Stimulated activated CD8-positive, alpha-beta memory T cell treated with anti-CD3 and anti-CD28 coated beads, Interleukin-12 subunit alpha, Interleukin-12 subunit beta, amount 100 ng/mL, for 24 hours (primary cell): ENCODE measurements around the gene BATF3.

Source experiments
- DNase-seq: peaks from one replicate; pipeline ENCODE4 v3.0.0-alpha.2; 2020; ENCODE audit errors: extremely low read depth

Gene BATF3

GRCh38 chr1:212703991-212704564 is 4.4 kb upstream of the BATF3 start:
- no peak for DNase-seq

- DNase-seq, result no peak
Observed at GRCh38 chr1:212702672-212703071, 3.0 kb upstream of the BATF3 start.

- DNase-seq, result no peak
Observed at GRCh38 chr1:212701910-212702309, 2.3 kb upstream of the BATF3 start.

GRCh38 chr1:212700892-212701819 is 1.5 kb upstream of the BATF3 start:
- DNase-seq, result no peak

GRCh38 chr1:212700223-212700891 is 717 bp upstream of the BATF3 start:
- DNase-seq, result no peak

GRCh38 chr1:212699104-212699624 is 476 bp downstream of the BATF3 start:
- DNase-seq, result no peak

GRCh38 chr1:212698467-212699103 is 1.1 kb downstream of the BATF3 start:
- DNase-seq, result no peak

- no peak for DNase-seq
Observed at GRCh38 chr1:212696721-212697331, 2.8 kb downstream of the BATF3 start.

- DNase-seq, result no peak
Observed at GRCh38 chr1:212692774-212693644, 6.6 kb downstream of the BATF3 start.

GRCh38 chr1:212691561-212692071 is 8.0 kb downstream of the BATF3 start:
- DNase-seq, result no peak

- DNase-seq, result no peak
Observed at GRCh38 chr1:212690816-212691403, 8.7 kb downstream of the BATF3 start.

GRCh38 chr1:212689758-212690529 is 9.7 kb downstream of the BATF3 start:
- no peak for DNase-seq

GRCh38 chr1:212689196-212689725 is 10.4 kb downstream of the BATF3 start:
- DNase-seq, result no peak

- DNase-seq, result no peak
Observed at GRCh38 chr1:212688341-212689047, 11.1 kb downstream of the BATF3 start.

GRCh38 chr1:212687811-212688210 is 11.8 kb downstream of the BATF3 start:
- no peak for DNase-seq

- no peak for DNase-seq
Observed at GRCh38 chr1:212686591-212686990, 13.0 kb downstream of the BATF3 start.

GRCh38 chr1:212686069-212686468 is 13.6 kb downstream of the BATF3 start:
- no peak for DNase-seq

GRCh38 chr1:212685429-212685828 is 14.2 kb downstream of the BATF3 start:
- DNase-seq, result no peak
